Uterus (tissue), 4 donors: ENCODE data around the gene MAN2A1. TPM values are rescaled to one million over a fixed set of nuclear protein-coding genes. Genes with fewer than 3 reads are reported as not detected.

ENCODE experiments used
- DNase-seq, 2 donors: peaks; one replicate each; pipeline ENCODE4 v3.0.0-alpha.2; 2019 to 2020
- H3K27ac ChIP-seq, 2 donors: fragments of 200-600 bp; sonication (generic); 1 replicate in 1 of 2; 2 replicates in 1 of 2; pipeline ENCODE4 v1.5.1; 2016 to 2018
- H3K27me3 ChIP-seq, 2 donors: fragments of 200-600 bp; sonication (generic); one replicate each; pipeline ENCODE4 v1.5.1; 2018 to 2019; ENCODE audit warnings: control low read depth in 1 of 2
- H3K36me3 ChIP-seq, 2 donors: fragments of 200-600 bp; sonication (generic); one replicate each; pipeline ENCODE4 v1.5.1; 2019; ENCODE audit warnings: control low read depth in 1 of 2
- H3K4me1 ChIP-seq, 2 donors: fragments of 200-600 bp; sonication (generic); one replicate each; pipeline ENCODE4 v1.5.1; 2018 to 2019; ENCODE audit warnings: control low read depth in 1 of 2
- H3K4me3 ChIP-seq, 2 donors: fragments of 200-600 bp; sonication (generic); 1 replicate in 1 of 2; 2 replicates in 1 of 2; pipeline ENCODE4 v1.5.1; 2018 to 2019; ENCODE audit warnings: mild to moderate bottlenecking in 1 of 2
- H3K9me3 ChIP-seq, 2 donors: fragments of 200-600 bp; sonication (generic); one replicate each; pipeline ENCODE4 v1.5.1; 2019; ENCODE audit warnings: control low read depth in 1 of 2
- POLR2A ChIP-seq, 2 donors: fragments of 450-650 bp; IDR thresholded peaks; one replicate each; pipeline ENCODE4 v1.6.1; 2016; ENCODE audit warnings: antibody characterized with exemption in 2 of 2, mild to moderate bottlenecking in 1 of 2, moderate library complexity in 1 of 2
- intact Hi-C: fragments of 100-400 bp; cut with DNase I; formaldehyde crosslinking; loops from one replicate; pipeline ENCODE4 v1.15.1; 2023; ENCODE audit warnings: low total_unique reads
- total RNA-seq, 4 donors: library from RNA; depleted of rRNA in 3 of 4; stranded (reverse); fragments of >200 nt in 3 of 4; gene quantifications; one replicate each; pipeline versions ENCODE4 v1.1.0 to v1.2.4, GENCODE V29; 2014 to 2023
- TF ChIP-seq, protein P1 (sequence below), 4 experiments: fragments of 200-600 bp in 2 of 4; fragments of 450-650 bp in 2 of 4; sonication (generic) in 2 of 4; IDR thresholded peaks; one replicate each; pipeline ENCODE4 v1.5.1; 2016 to 2019; ENCODE audit warnings: antibody characterized with exemption in 4 of 4, mild to moderate bottlenecking in 2 of 4, moderate library complexity in 1 of 4
- donor health status: DM: yes; HTN: yes; CAD: no.

MAN2A1 gene
- total RNA-seq, 4 donors from 2014 or later, result 22.8 to 109 (median 40.6) TPM

DNA sequence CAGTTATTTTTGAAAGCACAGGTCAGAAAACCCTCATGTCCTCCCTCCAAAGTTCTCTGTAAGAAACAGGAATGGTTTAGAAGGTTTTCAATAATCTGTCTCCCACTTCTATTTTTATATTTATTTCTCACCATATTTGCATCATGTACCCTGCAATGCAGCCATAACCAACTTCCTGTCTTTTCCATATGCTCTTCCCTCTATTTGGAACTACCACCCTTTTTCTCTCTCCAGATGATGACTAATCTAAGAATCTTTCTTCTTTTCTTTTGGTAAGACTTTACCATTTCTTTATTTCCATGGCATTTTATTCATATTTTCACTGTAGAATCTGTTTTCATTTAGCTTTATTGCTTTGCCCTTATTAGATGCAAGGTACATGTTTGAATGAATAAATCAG is 33.9 kb downstream of the MAN2A1 start:
- no peaks in the 10 kb centered on the region for H3K9me3 ChIP-seq
- H3K4me1 ChIP-seq, result no peaks in the 10 kb centered on the region
- H3K27ac ChIP-seq, result no peak overlapping the region
- DNase-seq, result no peak
- no peaks in the 10 kb centered on the region for H3K36me3 ChIP-seq
- TF ChIP-seq, protein P1, sequence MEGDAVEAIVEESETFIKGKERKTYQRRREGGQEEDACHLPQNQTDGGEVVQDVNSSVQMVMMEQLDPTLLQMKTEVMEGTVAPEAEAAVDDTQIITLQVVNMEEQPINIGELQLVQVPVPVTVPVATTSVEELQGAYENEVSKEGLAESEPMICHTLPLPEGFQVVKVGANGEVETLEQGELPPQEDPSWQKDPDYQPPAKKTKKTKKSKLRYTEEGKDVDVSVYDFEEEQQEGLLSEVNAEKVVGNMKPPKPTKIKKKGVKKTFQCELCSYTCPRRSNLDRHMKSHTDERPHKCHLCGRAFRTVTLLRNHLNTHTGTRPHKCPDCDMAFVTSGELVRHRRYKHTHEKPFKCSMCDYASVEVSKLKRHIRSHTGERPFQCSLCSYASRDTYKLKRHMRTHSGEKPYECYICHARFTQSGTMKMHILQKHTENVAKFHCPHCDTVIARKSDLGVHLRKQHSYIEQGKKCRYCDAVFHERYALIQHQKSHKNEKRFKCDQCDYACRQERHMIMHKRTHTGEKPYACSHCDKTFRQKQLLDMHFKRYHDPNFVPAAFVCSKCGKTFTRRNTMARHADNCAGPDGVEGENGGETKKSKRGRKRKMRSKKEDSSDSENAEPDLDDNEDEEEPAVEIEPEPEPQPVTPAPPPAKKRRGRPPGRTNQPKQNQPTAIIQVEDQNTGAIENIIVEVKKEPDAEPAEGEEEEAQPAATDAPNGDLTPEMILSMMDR (IDR thresholded peaks at IDR 0.05), result no peak
- no peak for TF ChIP-seq POLR2A (IDR thresholded peaks at IDR 0.05)
- no peaks in the 10 kb centered on the region for H3K27me3 ChIP-seq
- intact Hi-C loops, result no loop called here
- H3K4me3 ChIP-seq, result no peak overlapping the region

DNA sequence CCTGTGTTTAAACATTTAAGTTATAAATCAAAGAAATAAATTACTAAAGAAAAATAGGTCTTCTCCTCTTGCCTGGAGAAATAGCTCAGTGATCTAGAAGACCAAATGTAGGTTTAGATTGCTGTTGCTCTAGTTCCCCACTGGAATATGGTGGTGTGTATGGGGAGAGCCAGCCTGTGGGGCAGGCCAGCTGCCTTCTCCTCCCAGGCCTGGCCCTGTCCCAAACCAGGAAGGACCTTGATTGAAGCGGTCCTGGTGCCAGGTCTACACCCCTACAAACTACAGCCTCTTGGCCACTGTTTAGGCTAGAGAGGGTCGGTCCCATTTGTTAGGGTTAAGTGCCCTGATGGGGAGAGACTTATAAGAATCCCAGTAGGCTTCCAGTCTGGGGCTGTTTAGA is 35.4 kb downstream of the MAN2A1 start:
- Histone ChIP-seq H3K27me3 (no peaks in the 10 kb centered on the region), H3K4me3 (no peak overlapping the region), H3K9me3 (no peaks in the 10 kb centered on the region), H3K27ac (no peak overlapping the region), H3K4me1 (no peaks in the 10 kb centered on the region), H3K36me3 (no peaks in the 10 kb centered on the region)
- no peak for DNase-seq
- no peak for TF ChIP-seq POLR2A (IDR thresholded peaks at IDR 0.05)
- intact Hi-C loops, result no loop called here

DNA sequence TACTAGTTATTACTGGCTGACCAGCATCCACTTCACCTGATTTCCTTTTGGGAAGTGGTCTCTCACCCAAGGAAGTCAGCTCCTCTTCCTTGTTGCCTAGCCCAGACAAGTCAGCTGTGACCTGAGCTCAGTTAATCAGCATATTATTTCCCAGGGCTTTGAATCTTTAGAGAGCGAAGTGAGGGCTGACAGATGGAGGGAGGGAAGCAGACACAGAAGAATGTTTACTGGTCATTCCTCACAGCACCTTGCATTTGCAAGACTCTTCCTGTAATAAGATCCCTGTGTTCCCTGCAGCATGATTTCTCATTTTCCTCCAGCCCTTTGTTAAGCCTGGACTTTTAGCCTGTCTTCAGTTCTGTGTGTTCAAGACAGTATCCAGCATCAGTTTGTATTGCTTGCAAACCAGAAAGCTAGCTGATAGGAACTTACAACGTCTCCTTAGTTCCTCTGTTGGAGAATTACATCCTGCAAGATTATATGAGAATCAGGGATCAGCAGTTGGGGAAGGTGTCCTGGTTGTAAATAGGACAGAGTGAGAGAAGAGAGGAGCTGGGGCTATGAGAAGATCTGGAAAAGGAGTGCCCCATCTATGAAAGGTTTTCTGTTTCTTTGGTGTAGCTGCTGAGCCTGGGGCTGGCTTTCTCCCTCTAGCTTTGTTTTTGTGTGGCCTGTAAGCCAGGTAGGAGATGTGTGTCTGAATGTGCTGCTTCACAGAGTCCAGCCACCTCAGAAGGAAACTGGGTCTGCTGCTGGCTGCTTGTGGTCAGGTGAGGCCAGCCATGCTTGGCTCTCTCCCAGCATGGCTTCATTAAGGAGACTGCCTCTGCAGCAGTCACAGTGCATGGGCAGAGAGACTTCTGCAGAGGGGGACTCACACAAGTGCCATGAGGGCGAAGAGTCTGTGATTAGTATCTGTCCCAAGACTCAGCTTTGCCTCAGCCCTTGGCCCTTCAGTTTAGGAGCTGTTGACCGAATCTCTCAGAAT is 50.3 kb downstream of the MAN2A1 start:
- intact Hi-C loops, result no loop called here
- Histone ChIP-seq H3K9me3 (no peaks in the 10 kb centered on the region), H3K4me3 (no peak overlapping the region), H3K27ac (peak overlapping the region; percentile 50 to 54), H3K4me1 (no peaks in the 10 kb centered on the region), H3K36me3 (no peaks in the 10 kb centered on the region), H3K27me3 (no peaks in the 10 kb centered on the region)
- DNase-seq, result no peak
- TF ChIP-seq, protein P1 (IDR thresholded peaks at IDR 0.05), result no peak
- TF ChIP-seq POLR2A (IDR thresholded peaks at IDR 0.05), result no peak

DNA sequence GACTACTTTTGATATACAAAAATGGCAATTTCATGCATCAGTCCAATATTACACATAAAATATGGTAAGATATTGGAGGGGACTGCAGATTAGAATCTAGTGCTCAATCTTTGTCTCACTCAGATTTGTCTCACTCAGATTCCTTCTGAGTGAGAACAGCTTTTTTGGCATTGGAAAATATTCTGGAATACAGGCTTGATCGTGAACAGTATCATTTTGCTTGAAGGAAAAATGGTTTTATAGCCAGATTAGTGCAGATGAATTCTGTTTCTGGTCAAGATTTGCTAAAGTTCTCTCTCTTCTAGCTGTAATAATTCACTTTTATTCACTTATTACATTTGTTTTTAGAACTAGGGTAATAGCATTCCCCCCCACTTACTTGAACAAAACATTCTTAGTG is 51.2 kb downstream of the MAN2A1 start:
- no peak for TF ChIP-seq POLR2A (IDR thresholded peaks at IDR 0.05)
- TF ChIP-seq, protein P1 (IDR thresholded peaks at IDR 0.05), result no peak
- Histone ChIP-seq H3K4me1 (no peaks in the 10 kb centered on the region), H3K27me3 (no peaks in the 10 kb centered on the region), H3K27ac (peak overlapping the region; percentile 50 to 54), H3K4me3 (no peak overlapping the region), H3K9me3 (no peaks in the 10 kb centered on the region), H3K36me3 (no peaks in the 10 kb centered on the region)
- no peak for DNase-seq
- intact Hi-C loops, result no loop called here

DNA sequence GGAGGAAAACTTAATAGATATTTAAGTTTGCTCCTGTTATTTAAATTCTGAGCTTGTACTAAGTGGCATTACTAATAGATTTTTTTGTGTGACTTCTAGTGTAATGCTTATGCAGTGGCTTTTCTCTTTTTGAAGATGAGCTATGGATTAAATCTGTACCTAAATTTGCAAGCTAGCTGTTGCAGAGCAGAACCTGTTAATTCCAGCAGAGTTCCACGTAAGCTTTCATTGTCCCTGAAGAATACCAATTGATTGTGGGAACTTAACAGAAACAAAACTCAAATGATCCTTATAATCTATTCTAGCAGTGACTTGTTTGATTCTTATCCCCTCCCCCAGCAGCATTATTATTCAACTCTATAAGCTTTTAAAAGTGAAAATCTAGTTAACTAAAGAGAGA is 51.7 kb downstream of the MAN2A1 start:
- no peak for DNase-seq
- H3K4me1 ChIP-seq, result no peaks in the 10 kb centered on the region
- H3K36me3 ChIP-seq, result no peaks in the 10 kb centered on the region
- H3K27ac ChIP-seq, result peak overlapping the region in 1 of 2 donors; percentile 50
- TF ChIP-seq POLR2A (IDR thresholded peaks at IDR 0.05), result no peak
- TF ChIP-seq, protein P1 (IDR thresholded peaks at IDR 0.05), result no peak
- no peaks in the 10 kb centered on the region for H3K9me3 ChIP-seq
- H3K4me3 ChIP-seq, result no peak overlapping the region
- no peaks in the 10 kb centered on the region for H3K27me3 ChIP-seq
- intact Hi-C loops, result no loop called here
